GM23338 (cell line): ENCODE measurements around the gene TNS1. TPM values are rescaled to one million over a fixed set of nuclear protein-coding genes. Genes with fewer than 3 reads are reported as not detected.

Source experiments
- ATAC-seq: fragments of 200-7000 bp; cut with Tn5 transposase; 3 replicates; pipeline ENCODE4 v1.9.1; 2020
- DNase-seq: peaks from one replicate; pipeline ENCODE4 v3.0.0-alpha.2; 2015; ENCODE audit warnings: low spot score
- H2AFZ ChIP-seq: fragments of 200-600 bp; sonication (generic); 2 replicates; pipeline ENCODE4 v1.8.0; 2016; ENCODE audit warnings: antibody characterized with exemption, mild to moderate bottlenecking, moderate library complexity
- H3F3A ChIP-seq: fragments of 200-600 bp; sonication (generic); replicated peaks from 2 replicates; pipeline ENCODE4 v1.8.0; 2017; ENCODE audit warnings: antibody characterized with exemption, mixed run types, low read depth
- H3K27ac ChIP-seq: fragments of 200-600 bp; sonication (generic); 2 replicates; pipeline ENCODE4 v1.6.1; 2016; ENCODE audit warnings: low read depth
- H3K27me3 ChIP-seq: fragments of 200-600 bp; sonication (generic); 2 replicates; pipeline ENCODE4 v1.8.0; 2016; ENCODE audit warnings: mild to moderate bottlenecking, mixed run types, moderate library complexity; ENCODE audit not compliant: insufficient read depth
- H3K36me3 ChIP-seq: fragments of 200-600 bp; sonication (generic); 2 replicates; pipeline ENCODE4 v1.8.0; 2016; ENCODE audit warnings: mild to moderate bottlenecking; ENCODE audit not compliant: insufficient read depth
- H3K4me1 ChIP-seq: fragments of 200-600 bp; sonication (generic); 2 replicates; pipeline ENCODE4 v1.8.0; 2016; ENCODE audit warnings: mild to moderate bottlenecking, moderate library complexity; ENCODE audit not compliant: insufficient read depth
- H3K4me2 ChIP-seq: fragments of 200-600 bp; sonication (generic); 2 replicates; pipeline ENCODE4 v1.7.1; 2017; ENCODE audit warnings: mixed run types
- H3K4me3 ChIP-seq: fragments of 200-600 bp; sonication (generic); 2 replicates; pipeline ENCODE4 v1.6.1; 2016; ENCODE audit warnings: mixed run types
- H3K79me2 ChIP-seq: fragments of 200-600 bp; sonication (generic); replicated peaks from 2 replicates; pipeline ENCODE4 v1.8.0; 2017; ENCODE audit warnings: mild to moderate bottlenecking; ENCODE audit not compliant: insufficient read depth
- H3K9me2 ChIP-seq: fragments of 200-600 bp; sonication (generic); 2 replicates; pipeline ENCODE4 v1.8.0; 2017; ENCODE audit not compliant: insufficient read depth
- H4K20me1 ChIP-seq: fragments of 200-600 bp; sonication (generic); replicated peaks from 2 replicates; pipeline ENCODE4 v1.8.0; 2017; ENCODE audit warnings: mild to moderate bottlenecking; ENCODE audit not compliant: insufficient read depth
- H3K27ac Mint-ChIP-seq: 2 replicates; pipeline ENCODE4 v1.8.0; 2020; ENCODE audit warnings: inconsistent platforms, mild to moderate bottlenecking, moderate library complexity, mixed read lengths
- H3K27me3 Mint-ChIP-seq: 3 replicates; pipeline ENCODE4 v1.8.0; 2022; ENCODE audit warnings: low read depth, mild to moderate bottlenecking, moderate library complexity, mixed read lengths, inconsistent platforms; ENCODE audit not compliant: insufficient read depth, poor library complexity
- H3K36me3 Mint-ChIP-seq: 3 replicates; pipeline ENCODE4 v1.8.0; 2021; ENCODE audit warnings: low read depth, mild to moderate bottlenecking, inconsistent platforms, moderate library complexity, mixed read lengths
- H3K4me1 Mint-ChIP-seq: 3 replicates; pipeline ENCODE4 v1.8.0; 2020; ENCODE audit warnings: mild to moderate bottlenecking, inconsistent platforms, mixed read lengths
- H3K4me3 Mint-ChIP-seq: 3 replicates; pipeline ENCODE4 v1.8.0; 2021; ENCODE audit warnings: moderate library complexity, mild to moderate bottlenecking, inconsistent platforms, mixed read lengths
- H3K9me3 Mint-ChIP-seq: 3 replicates; pipeline ENCODE4 v1.8.0; 2020; ENCODE audit warnings: moderate library complexity, mild to moderate bottlenecking, inconsistent platforms, mixed read lengths
- CREB1 ChIP-seq: fragments of 250-450 bp; sonication (Bioruptor Pico); IDR thresholded peaks from 2 replicates; pipeline ENCODE4 v1.5.0; 2020; ENCODE audit warnings: low read depth, mild to moderate bottlenecking, moderate library complexity
- EZH2 ChIP-seq: fragments of 200-600 bp; sonication (generic); IDR thresholded peaks from one replicate; pipeline ENCODE4 v1.8.0; 2017; ENCODE audit warnings: antibody characterized with exemption, mild to moderate bottlenecking, low read depth; ENCODE audit not compliant: unreplicated experiment
- EZH2phosphoT487 ChIP-seq: fragments of 200-600 bp; sonication (generic); IDR thresholded peaks from one replicate; pipeline ENCODE4 v1.8.1; 2018; ENCODE audit warnings: antibody characterized with exemption; ENCODE audit not compliant: unreplicated experiment
- JUNB ChIP-seq: IDR thresholded peaks from one replicate; pipeline ENCODE4 v1.6.1; 2016; ENCODE audit warnings: antibody characterized with exemption; ENCODE audit not compliant: unreplicated experiment
- NANOG ChIP-seq: IDR thresholded peaks from 2 replicates; pipeline ENCODE4 v1.6.1; 2016; ENCODE audit warnings: antibody characterized with exemption, borderline replicate concordance
- POLR2AphosphoS5 ChIP-seq: IDR thresholded peaks from 2 replicates; pipeline ENCODE4 v1.6.1; 2016; ENCODE audit warnings: antibody characterized with exemption, low read depth
- STAT1 ChIP-seq: IDR thresholded peaks from one replicate; pipeline ENCODE4 v1.6.1; 2016; ENCODE audit warnings: antibody characterized with exemption; ENCODE audit not compliant: unreplicated experiment
- ZNF114 ChIP-seq: fragments of 250-450 bp; sonication (Bioruptor Pico); IDR thresholded peaks from 2 replicates; pipeline ENCODE4 v1.5.0; 2020; ENCODE audit warnings: mild to moderate bottlenecking, moderate library complexity
- ZNF331 ChIP-seq: fragments of 250-450 bp; sonication (Bioruptor Pico); IDR thresholded peaks from 2 replicates; pipeline ENCODE4 v1.5.0; 2020; ENCODE audit warnings: low read depth, mild to moderate bottlenecking, moderate library complexity
- polyA plus RNA-seq: library from polyadenylated mRNA; unstranded; fragments of >200 nt; fragmentation: Nextera tagmentation; extraction: Ambion mirVana; gene quantifications from 2 replicates; pipeline ENCODE4 v1.2.1, GENCODE V29; 2016
- total RNA-seq: library from RNA; depleted of rRNA; stranded (reverse); fragments of >200 nt; shearing (Covaris generic); gene quantifications from 2 replicates; pipeline ENCODE4 v1.2.3, GENCODE V29; 2014
- TF ChIP-seq, protein P1 (sequence below): IDR thresholded peaks from one replicate; pipeline ENCODE4 v1.6.1; 2018; ENCODE audit warnings: antibody characterized with exemption; ENCODE audit not compliant: unreplicated experiment
- TF ChIP-seq, protein P2 (sequence below): IDR thresholded peaks from 2 replicates; pipeline ENCODE4 v1.6.1; 2016; ENCODE audit warnings: antibody characterized with exemption
- TF ChIP-seq, protein P3 (sequence below), 2 experiments: fragments of 200-600 bp in 1 of 2; sonication (generic) in 1 of 2; conservative IDR thresholded peaks; 2 replicates each; pipeline versions ENCODE4 v1.5.1 to v1.6.1; 2016 to 2017; ENCODE audit warnings: antibody characterized with exemption in 2 of 2, low read depth in 2 of 2, mild to moderate bottlenecking in 2 of 2, moderate library complexity in 1 of 2
- TF ChIP-seq, protein P4 (sequence below): fragments of 250-450 bp; sonication (Bioruptor Pico); IDR thresholded peaks from 2 replicates; pipeline ENCODE4 v1.5.0; 2020; ENCODE audit warnings: mild to moderate bottlenecking, moderate library complexity

The TNS1 gene
- total and polyA plus RNA-seq, 2 experiments from 2014 or later: 2.0 to 7.4 TPM

DNA sequence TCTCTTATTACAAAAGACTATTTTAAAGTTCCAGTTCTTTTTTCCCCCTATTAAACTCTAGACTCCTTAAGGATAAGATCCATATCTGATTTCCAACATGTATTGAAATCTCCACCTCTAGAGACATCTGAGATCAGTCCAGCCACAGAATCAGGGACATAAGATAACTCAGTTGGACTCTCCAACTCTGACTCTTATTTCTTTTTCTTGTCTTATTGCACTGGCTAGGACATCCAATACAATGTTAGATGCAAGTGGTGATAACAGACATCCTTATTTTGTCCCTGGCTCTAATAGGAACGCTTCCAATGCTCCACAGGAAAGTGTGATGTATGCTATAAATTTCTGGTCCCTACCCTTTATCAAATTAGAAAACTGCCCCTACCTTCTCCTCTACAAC lies 158.1 kb downstream of the TNS1 start:
- H3F3A ChIP-seq: no peaks in the 10 kb centered on the region
- ATAC-seq: no peak
- no peaks in the 10 kb centered on the region for H4K20me1 ChIP-seq
- H3K4me3 ChIP-seq: no peak overlapping the region
- H3K27me3 ChIP-seq: no peaks in the 10 kb centered on the region
- Mint-ChIP-seq H3K4me1 (no peaks in the 10 kb centered on the region), H3K4me3 (no peak overlapping the region), H3K36me3 (no peaks in the 10 kb centered on the region), H3K27me3 (no peaks in the 10 kb centered on the region), H3K9me3 (no peaks in the 10 kb centered on the region), H3K27ac (no peak overlapping the region)
- no peak for DNase-seq
- TF ChIP-seq POLR2AphosphoS5 (no peak), ZNF114 (CRISPR knock-in tag) (no peak), EZH2 (no peak), STAT1 (no peak), ZNF331 (CRISPR knock-in tag) (no peak), NANOG (no peak), EZH2phosphoT487 (no peak), JUNB (no peak), CREB1 (CRISPR knock-in tag) (no peak)
- TF ChIP-seq, protein P1, sequence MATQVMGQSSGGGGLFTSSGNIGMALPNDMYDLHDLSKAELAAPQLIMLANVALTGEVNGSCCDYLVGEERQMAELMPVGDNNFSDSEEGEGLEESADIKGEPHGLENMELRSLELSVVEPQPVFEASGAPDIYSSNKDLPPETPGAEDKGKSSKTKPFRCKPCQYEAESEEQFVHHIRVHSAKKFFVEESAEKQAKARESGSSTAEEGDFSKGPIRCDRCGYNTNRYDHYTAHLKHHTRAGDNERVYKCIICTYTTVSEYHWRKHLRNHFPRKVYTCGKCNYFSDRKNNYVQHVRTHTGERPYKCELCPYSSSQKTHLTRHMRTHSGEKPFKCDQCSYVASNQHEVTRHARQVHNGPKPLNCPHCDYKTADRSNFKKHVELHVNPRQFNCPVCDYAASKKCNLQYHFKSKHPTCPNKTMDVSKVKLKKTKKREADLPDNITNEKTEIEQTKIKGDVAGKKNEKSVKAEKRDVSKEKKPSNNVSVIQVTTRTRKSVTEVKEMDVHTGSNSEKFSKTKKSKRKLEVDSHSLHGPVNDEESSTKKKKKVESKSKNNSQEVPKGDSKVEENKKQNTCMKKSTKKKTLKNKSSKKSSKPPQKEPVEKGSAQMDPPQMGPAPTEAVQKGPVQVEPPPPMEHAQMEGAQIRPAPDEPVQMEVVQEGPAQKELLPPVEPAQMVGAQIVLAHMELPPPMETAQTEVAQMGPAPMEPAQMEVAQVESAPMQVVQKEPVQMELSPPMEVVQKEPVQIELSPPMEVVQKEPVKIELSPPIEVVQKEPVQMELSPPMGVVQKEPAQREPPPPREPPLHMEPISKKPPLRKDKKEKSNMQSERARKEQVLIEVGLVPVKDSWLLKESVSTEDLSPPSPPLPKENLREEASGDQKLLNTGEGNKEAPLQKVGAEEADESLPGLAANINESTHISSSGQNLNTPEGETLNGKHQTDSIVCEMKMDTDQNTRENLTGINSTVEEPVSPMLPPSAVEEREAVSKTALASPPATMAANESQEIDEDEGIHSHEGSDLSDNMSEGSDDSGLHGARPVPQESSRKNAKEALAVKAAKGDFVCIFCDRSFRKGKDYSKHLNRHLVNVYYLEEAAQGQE: no peak
- TF ChIP-seq, protein P2, sequence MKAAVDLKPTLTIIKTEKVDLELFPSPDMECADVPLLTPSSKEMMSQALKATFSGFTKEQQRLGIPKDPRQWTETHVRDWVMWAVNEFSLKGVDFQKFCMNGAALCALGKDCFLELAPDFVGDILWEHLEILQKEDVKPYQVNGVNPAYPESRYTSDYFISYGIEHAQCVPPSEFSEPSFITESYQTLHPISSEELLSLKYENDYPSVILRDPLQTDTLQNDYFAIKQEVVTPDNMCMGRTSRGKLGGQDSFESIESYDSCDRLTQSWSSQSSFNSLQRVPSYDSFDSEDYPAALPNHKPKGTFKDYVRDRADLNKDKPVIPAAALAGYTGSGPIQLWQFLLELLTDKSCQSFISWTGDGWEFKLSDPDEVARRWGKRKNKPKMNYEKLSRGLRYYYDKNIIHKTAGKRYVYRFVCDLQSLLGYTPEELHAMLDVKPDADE: no peak
- TF ChIP-seq, protein P3, sequence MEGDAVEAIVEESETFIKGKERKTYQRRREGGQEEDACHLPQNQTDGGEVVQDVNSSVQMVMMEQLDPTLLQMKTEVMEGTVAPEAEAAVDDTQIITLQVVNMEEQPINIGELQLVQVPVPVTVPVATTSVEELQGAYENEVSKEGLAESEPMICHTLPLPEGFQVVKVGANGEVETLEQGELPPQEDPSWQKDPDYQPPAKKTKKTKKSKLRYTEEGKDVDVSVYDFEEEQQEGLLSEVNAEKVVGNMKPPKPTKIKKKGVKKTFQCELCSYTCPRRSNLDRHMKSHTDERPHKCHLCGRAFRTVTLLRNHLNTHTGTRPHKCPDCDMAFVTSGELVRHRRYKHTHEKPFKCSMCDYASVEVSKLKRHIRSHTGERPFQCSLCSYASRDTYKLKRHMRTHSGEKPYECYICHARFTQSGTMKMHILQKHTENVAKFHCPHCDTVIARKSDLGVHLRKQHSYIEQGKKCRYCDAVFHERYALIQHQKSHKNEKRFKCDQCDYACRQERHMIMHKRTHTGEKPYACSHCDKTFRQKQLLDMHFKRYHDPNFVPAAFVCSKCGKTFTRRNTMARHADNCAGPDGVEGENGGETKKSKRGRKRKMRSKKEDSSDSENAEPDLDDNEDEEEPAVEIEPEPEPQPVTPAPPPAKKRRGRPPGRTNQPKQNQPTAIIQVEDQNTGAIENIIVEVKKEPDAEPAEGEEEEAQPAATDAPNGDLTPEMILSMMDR (conservative IDR thresholded peaks at IDR 0.05; ENCODE audit: low read depth in 2 of 2): no peak
- TF ChIP-seq, protein P4, sequence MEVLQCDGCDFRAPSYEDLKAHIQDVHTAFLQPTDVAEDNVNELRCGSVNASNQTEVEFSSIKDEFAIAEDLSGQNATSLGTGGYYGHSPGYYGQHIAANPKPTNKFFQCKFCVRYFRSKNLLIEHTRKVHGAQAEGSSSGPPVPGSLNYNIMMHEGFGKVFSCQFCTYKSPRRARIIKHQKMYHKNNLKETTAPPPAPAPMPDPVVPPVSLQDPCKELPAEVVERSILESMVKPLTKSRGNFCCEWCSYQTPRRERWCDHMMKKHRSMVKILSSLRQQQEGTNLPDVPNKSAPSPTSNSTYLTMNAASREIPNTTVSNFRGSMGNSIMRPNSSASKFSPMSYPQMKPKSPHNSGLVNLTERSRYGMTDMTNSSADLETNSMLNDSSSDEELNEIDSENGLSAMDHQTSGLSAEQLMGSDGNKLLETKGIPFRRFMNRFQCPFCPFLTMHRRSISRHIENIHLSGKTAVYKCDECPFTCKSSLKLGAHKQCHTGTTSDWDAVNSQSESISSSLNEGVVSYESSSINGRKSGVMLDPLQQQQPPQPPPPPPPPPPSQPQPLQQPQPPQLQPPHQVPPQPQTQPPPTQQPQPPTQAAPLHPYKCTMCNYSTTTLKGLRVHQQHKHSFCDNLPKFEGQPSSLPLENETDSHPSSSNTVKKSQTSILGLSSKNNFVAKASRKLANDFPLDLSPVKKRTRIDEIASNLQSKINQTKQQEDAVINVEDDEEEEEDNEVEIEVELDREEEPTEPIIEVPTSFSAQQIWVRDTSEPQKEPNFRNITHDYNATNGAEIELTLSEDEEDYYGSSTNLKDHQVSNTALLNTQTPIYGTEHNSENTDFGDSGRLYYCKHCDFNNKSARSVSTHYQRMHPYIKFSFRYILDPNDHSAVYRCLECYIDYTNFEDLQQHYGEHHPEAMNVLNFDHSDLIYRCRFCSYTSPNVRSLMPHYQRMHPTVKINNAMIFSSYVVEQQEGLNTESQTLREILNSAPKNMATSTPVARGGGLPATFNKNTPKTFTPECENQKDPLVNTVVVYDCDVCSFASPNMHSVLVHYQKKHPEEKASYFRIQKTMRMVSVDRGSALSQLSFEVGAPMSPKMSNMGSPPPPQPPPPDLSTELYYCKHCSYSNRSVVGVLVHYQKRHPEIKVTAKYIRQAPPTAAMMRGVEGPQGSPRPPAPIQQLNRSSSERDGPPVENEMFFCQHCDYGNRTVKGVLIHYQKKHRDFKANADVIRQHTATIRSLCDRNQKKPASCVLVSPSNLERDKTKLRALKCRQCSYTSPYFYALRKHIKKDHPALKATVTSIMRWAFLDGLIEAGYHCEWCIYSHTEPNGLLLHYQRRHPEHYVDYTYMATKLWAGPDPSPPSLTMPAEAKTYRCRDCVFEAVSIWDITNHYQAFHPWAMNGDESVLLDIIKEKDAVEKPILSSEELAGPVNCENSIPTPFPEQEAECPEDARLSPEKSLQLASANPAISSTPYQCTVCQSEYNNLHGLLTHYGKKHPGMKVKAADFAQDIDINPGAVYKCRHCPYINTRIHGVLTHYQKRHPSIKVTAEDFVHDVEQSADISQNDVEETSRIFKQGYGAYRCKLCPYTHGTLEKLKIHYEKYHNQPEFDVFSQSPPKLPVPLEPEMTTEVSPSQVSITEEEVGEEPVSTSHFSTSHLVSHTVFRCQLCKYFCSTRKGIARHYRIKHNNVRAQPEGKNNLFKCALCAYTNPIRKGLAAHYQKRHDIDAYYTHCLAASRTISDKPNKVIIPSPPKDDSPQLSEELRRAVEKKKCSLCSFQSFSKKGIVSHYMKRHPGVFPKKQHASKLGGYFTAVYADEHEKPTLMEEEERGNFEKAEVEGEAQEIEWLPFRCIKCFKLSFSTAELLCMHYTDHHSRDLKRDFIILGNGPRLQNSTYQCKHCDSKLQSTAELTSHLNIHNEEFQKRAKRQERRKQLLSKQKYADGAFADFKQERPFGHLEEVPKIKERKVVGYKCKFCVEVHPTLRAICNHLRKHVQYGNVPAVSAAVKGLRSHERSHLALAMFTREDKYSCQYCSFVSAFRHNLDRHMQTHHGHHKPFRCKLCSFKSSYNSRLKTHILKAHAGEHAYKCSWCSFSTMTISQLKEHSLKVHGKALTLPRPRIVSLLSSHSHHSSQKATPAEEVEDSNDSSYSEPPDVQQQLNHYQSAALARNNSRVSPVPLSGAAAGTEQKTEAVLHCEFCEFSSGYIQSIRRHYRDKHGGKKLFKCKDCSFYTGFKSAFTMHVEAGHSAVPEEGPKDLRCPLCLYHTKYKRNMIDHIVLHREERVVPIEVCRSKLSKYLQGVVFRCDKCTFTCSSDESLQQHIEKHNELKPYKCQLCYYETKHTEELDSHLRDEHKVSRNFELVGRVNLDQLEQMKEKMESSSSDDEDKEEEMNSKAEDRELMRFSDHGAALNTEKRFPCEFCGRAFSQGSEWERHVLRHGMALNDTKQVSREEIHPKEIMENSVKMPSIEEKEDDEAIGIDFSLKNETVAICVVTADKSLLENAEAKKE (CRISPR knock-in tag): no peak
- no peak overlapping the region for H2AFZ ChIP-seq
- no peaks in the 10 kb centered on the region for H3K4me1 ChIP-seq
- no peak overlapping the region for H3K4me2 ChIP-seq
- no peaks in the 10 kb centered on the region for H3K79me2 ChIP-seq
- H3K27ac ChIP-seq: no peak overlapping the region
- no peaks in the 10 kb centered on the region for H3K36me3 ChIP-seq
- 0 out of 2 replicates have a peak, but pooled peaks cover 6% of the 10 kb centered on the region for H3K9me2 ChIP-seq
